ENCODE measurements around the gene SCNN1G.
"Not testable (repeated sequence)": the region's sequence is repeated elsewhere in the genome, so short reads cannot be mapped to it uniquely, and the experiment has no call there.

SCNN1G gene, protein sequence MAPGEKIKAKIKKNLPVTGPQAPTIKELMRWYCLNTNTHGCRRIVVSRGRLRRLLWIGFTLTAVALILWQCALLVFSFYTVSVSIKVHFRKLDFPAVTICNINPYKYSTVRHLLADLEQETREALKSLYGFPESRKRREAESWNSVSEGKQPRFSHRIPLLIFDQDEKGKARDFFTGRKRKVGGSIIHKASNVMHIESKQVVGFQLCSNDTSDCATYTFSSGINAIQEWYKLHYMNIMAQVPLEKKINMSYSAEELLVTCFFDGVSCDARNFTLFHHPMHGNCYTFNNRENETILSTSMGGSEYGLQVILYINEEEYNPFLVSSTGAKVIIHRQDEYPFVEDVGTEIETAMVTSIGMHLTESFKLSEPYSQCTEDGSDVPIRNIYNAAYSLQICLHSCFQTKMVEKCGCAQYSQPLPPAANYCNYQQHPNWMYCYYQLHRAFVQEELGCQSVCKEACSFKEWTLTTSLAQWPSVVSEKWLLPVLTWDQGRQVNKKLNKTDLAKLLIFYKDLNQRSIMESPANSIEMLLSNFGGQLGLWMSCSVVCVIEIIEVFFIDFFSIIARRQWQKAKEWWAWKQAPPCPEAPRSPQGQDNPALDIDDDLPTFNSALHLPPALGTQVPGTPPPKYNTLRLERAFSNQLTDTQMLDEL

DNA sequence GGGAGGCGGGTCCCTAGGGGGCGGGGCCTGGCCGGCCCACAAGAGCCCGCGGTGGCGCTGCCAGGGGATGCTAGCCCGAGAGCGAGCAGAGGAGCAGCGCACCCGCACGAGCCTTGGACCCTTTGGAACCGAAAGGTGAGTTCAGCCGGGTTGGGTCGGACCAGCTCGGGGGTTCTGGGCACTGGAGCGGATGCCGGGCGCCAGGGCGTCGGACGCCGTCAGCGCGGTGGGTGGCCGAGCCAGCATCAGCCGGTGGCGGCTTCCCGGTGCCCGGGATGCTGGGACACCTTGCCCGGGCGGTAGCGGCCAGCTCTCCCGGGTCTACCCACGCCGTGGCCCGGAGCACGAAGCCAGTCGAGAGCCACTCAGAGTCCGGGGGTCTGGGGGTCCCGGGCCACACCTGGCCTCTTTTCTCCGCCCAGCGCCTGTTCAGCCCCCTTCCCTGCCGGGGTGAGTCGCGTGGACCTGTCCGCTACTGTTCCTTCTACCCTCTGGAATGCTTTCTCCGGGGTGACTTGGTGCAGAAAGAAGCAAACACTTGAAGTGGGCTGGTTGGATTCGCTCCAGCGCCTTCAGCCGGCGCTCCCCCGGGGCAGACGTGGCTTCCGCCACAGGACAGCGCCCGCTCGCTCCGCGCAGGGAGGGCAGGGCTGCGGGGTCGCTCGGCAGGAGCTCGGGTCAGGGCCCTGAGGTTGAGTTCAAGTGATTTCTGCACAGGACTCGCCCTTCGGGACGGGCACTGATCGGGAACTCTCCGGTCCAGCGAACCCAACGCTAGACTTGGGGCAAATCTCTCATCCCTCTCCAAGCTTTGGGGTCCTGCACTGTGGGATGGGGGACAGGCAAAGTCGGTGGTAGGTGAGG lies at the start of gene SCNN1G:
SCNN1G (plus strand) TSS at position 67 of the 864 bp plus-strand sequence. CDS start 3,527 bp downstream, outside the sequence.
- DNase-seq, result no peak

DNA sequence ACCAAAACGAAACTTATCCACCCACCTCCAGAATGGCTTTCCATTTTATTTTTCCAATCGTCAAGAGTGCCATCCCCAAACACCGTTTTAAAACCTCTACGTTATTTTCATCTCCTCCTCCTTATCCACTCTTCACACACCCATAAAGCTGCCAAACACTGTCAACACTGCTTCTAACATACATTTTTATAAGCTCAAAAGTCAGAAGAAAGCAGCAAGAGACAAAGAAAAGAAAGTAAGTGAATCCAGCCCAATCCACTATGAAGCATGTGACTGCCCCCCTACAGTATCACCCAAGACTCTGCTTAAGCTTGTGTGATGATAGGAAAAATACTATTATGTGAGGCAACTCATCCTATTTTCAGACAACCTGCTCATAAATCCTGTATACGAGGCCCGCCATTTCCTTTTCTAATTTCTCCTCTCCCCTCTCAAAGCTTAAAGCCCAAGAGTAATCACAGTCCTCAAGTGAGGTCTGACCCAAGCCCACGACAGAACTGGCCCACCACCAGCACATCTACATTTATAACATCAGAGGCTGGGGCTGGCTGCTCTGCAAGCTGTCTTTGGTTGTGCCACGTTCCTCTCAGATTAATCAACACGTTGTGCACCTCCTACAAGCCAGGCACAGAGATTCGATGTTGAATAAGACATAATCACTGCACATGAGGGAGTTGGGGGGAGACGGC lies 49.6 kb upstream of the SCNN1G start:
- no peak for DNase-seq

DNA sequence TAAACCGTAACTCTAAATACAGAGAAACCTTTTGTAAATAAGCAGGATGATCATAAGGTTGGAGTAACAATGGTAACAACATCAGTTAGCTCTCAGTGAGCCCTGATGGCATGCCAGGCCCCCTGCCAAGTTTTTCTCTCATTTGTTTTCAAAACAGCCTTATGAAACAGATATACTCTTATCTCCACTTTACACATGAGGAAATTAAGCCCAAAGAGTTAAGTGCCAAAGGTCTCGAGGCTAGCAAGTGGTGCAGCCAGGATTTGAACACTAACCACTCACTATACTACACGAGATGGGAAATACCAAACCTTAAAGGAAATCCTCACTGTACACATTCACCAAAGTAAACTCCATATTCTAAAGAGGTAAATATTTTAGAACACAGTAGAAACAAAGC lies 48.3 kb upstream of the SCNN1G start:
- DNase-seq, result no peak

DNA sequence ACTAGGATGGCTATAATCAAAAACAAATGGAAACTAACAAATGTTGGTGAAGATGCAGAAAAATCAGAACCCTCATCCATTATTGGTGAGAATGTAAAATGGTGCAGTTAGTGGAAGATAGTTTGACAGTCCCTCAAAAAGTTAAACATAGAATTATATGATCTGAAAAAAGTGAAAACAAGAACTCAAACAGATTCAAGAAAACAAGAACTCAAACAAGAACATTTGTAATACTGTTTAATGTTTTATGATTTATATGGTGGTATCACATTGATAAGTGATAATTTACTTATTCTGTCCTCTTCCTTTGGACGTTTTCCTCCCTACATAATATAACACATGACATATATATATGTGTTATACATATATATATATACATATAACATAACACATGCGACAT lies 45.3 kb upstream of the SCNN1G start:
- no peak for DNase-seq

DNA sequence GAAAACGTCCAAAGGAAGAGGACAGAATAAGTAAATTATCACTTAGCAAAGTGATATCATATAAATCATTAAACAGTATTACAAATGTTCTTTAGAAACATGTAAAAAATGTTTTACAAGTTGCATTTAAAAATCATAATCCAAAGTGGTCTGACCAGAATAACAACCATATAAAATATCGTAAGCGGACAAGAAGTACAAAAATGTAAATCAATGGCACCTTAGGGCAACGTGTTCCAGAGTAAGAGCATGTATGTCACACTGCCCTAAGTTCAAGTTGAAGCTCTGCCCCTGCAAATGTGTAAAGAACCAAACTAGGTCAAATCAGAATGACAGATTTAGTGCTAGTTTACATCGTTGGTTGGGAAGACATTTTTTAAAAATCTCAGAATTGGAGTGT lies 44.7 kb upstream of the SCNN1G start:
- no peak for DNase-seq

DNA sequence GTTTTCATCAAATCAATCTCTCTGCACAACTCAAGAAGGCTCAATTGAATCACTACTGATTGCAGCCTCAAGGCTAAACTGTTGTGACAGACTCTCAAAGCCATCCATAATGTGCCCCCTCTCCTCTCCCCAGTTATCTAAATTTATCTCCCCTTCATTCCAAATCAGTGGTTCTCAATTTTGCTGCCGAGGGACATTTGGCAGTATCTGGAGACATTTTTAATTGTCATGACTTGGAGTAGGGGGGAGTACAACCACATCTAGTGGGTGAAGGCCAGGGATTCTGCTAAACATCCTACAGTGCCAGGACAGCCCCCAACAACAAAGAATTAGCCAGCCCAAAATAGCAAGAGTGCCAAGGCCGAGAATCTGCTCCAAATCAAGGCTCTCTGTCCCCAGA lies 42.4 kb upstream of the SCNN1G start:
- DNase-seq, result no peak

DNA sequence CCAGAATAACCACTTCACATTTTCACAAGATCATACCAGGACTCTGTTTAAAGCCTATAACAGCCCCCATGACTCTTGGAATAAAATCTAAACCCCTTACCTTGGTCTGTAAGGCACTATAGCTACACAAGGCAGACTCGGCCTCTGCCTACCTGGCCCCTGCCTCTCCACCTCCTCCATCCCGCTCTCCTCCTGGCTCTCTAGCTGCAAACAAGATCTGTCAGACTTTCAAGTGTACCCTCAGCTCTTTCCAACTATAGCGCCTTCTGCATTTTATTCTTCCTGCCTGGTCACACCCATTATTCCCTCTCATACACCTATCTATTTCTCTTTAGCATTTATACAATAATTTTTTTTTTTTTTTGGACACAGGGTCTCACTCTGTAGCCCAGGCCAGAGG lies 41.5 kb upstream of the SCNN1G start:
- no peak for DNase-seq

DNA sequence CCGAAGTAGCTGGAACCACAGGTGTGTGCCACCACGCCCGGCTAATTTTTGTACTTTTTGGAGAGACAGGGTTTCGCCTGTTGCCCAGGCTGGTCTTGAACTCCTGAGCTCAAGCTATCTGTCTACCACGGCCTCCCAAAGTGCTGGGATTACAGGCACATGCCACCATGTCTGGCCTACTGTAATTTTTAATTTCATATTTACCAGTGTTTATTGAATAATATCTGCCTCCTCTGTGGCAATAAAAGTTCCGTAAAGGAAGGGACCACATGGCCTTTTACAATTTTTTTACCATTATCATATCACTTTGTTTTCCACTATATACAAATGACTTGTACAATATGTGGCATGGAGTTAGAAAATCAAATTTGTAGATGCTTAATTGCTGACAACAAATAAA lies 41.0 kb upstream of the SCNN1G start:
- DNase-seq, result no peak

DNA sequence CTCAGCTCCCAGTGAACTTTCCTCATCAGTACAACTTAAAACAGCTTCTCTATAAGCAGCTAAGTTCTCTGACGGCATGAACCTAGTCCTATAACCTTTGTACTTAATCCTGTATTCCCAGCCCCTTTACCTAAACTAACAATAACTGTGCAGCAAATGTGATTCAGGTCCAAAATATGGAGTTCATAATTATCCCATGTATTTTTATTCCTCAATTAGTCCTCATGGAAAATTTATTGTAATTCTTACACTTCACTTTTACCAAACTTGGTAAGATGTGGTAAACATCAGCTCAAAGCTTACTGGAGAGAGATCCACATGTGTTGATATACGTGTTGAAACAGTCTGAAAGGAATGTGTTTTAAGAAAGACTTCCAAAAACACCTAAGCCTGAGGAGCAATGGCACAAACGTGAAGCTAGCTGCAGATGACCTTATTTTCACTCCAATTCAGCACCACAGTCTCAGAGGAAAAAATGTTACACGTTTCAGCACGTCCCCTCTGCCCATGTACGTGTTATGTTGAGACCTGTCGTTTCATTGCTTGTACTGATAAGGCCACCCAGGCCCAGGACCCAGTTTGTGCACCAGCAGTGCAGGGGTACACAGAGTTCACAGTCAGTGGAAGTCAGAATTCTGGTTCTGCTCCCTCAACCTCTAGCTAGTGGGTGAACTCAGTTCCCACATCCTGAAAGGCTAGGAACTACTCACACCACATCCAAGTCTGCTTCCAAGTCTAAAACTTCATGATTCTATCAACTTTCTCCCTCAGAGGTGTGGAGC lies 40.4 kb upstream of the SCNN1G start:
- DNase-seq, result no peak

DNA sequence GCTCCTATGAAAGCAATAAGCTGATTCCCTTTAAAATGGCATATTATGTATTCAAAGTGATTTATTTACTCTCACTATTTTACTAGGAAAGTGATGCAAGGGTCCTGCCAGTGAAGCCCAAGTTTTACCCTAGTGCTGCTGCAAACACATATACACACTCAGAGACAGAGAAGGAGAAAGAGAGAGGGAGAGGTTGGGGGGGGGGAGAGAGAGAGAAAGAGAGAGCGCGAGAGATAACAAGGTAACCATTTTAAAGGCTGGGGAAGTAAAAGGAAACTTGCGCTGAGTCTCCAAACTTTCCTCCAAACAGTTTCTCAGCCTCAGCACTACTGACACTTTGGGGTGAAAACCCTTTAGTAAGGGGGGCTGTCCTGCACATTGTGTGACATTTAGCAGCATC lies 39.2 kb upstream of the SCNN1G start:
- no peak for DNase-seq

DNA sequence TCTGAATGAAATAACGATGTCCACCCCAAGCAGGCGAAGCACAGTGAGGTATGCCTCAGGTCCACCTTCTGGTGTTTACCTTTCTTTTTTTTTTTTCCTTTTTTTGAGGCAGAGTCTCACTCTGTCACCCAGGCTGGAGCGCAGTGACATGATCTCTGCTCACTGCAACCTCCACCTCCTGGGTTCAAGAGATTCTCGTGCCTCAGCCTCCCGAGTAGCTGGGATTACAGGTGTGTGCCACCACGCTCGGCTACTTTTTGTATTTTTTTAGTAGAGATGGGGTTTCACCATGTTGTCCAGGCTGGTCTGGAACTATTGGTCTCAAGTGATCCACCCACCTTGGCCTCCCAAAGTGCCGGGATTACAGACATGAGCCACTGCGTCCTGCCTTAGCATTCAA lies 38.2 kb upstream of the SCNN1G start:
- not testable (repeated sequence) for DNase-seq

DNA sequence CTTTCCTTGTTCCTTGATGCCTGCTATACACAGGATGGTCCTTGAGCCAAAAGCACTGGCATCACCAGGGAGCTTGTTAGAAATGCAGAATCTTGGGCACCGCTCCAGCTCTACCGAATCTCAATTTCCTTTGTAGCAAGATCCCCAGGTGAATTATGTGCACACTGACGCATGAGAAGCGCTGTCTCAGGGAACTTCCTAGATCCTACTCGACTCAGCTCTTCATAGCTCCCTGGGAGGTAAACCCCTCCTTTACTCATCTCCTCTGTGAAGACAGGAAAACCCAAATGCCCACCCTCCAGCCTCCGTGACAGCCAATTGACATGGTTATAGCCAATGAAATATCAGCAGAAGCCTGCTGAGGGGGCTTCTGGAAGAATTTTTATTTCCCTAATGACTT lies 37.4 kb upstream of the SCNN1G start:
- DNase-seq, result no peak

DNA sequence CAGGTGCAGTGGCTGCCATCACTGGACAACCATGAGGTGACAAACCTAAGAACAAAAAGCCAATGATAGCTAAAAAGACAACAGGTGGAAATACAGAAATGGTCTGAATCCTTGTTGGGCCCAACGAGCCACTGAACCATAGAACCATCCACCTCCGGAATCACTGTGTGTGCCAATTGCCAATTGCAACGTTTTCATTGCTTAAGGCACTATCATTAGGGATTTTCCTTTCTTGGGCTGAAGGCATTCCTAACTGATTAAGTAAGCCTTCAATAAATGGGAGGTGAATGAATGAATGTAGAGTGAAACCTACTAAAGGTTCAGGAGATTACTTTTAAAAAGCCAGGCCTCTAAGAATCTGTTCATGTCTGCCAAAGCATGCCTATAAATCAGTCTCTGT lies 36.9 kb upstream of the SCNN1G start:
- no peak for DNase-seq

DNA sequence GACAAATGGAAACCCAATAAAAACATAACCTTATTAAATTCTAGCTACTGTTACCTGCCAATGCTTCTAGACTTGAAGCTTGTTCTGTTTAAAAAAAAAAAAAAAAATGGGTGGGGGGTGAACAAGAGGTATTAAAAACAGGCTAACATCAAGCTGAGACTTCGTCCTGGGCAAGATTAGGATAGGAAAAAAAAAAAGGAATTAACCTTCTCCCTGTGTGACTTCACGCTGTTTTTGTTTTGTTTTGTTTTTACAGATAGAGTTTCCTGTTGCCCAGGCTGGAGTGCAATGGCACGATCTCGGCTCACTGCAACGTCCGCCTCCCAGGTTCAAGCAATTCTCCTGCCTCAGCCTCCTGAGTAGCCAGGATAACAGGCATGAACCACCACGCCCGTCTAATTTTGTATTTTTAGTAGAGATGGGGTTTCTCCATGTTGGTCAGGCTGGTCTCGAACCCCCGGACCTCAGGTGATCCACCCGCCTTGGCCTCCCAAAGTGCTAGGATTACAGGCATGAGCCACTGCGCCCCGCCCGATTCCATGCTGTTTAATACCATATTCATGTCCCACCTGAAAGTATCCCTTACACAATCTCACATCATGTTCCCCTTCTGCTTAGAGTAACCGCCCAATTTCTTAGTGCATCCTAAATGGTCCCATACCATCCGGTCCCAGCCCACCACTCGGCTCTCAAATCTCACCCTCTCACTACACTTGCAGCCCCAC lies 35.5 kb upstream of the SCNN1G start:
- DNase-seq, result no peak

DNA sequence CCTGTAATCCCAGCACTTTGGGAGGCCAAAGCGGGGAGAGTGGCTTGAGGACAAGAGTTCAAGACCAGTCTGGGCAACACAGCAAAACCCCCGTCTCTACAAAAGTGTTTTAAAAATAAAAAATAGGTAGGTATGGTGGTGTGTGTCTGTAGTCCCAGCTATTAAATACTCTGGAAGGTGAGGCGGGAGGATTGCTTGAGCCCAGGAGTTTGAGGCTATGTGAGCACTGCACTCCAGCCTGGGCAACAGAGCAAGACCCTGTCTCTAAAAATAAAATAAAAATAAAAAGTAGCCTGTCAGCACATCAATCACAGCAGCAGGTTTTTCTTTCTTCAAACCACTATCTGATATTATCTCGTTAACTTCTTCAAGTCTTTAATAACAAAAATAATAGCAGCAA lies 34.9 kb upstream of the SCNN1G start:
- no peak for DNase-seq

DNA sequence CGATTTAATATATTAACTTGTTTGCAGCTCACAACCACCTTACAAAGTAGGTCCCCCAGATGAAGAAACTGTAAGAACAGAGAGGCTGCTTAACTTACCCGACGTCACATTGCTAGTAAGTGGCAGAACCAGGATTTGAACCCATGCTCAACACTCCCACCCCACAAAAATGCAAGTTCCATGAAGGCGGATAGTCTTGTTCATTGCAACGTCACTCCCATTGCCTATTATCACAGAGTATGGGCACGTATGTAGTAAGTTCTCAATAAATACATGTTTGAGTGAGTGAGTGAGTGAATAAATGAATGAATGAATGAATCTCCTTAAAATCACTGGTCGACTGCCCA lies 34.4 kb upstream of the SCNN1G start:
- DNase-seq, result no peak

DNA sequence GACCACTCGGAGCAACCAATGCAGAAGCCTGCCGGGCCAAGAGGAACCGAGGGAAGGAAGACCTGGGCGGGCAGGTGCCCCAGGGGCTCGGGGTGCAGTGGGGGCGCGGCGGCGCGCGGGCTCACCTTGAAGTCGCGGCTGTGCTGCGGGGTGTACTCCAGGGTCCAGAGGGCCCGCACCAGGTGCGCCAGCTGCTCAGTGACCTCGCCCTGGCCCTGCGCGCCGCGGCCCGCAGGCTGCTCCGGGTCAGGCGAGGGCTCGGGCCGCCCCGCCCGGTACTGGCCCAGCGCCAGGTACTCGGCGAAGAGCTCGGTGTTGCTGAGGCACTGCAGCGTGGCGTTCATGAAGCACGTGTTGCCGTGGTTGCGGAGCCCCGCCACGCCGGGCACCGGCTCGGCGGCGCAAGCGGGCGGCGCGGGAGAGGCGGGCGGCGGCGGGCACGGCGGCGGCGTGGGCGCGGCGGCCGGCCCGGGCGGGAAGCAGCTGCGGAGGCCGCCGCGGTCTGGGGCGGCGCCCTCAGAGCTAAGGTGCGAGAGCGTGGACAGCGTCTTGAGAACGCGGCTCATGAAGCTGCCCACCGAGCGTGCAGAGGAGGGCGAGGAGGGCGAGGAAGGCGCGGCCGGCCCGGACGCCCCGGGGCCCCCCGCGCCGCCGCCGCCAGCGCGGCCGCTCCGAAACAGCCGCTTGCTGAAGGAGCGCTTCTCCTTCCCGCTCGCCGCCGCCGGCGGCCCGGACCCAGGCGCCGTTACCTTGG lies 33.9 kb upstream of the SCNN1G start:
- peak; percentile 60 for DNase-seq

DNA sequence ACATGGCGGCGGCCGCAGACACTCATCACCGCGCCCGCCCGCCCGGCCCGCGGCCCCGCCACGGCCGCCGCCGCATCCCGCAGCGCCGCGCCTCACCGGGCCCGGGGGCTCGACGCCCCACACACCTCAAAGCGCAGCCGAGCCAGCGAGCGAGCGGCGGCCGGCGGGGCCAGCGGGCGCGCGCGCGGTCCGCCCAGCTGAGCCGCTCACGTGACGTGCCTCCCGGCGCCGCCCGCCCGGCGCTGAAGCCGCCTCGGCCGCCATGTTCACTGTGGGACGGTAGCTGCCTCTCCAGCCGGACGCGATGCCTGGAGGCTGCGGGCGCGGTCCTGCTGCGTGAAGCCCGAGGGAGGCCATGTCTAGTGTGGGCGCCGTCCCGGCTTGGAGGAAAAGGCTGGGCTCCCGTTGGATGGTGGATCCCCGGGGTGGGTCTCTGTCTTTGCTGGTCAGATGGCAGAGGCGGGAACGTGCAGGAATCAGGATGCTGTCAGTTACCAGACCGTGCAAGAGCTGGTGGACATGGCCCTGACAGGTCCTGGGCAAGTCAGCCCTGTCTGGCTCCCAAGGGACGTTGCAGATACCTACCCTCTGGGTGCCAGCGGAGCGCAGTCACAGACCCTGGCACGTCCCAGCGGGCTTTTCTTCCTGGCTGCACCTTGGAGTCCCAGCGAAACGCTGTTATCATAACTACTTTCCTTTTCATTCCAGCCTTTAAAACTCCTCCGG lies 33.1 kb upstream of the SCNN1G start, which contains the start of gene USP31:
USP31 (minus strand) TSS at position 186 of the 726 bp plus-strand sequence; CDS start at position 4, 182 bp downstream.
- peak; percentile 90 for DNase-seq

DNA sequence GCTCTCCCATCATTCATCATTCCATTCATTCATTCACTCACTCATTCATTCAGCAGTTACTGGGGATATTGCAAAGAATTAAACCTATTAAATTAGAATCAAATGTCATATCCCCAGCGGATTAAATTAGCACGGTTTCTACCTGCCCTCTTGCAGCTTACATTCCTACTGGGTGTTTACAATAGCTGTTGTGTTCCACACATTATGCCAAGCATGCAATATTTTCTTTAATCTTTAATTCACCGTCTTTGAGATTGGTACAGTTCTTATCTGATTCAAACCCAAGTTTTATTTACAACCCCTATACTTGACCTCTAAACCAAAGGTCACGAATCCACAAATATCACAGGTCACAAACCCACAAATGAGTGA lies 32.6 kb upstream of the SCNN1G start:
- DNase-seq, result no peak

All from activated CD8-positive, alpha-beta memory T cell treated with anti-CD3 and anti-CD28 coated beads, Interleukin-2, amount 50 U/mL, for 4 hours (primary cell).